NCI-H1092 treated with DMSO at 0.1 percent for 48 hours (cell line): ENCODE results near the gene NKX1-2.

Experiments used
- DNase-seq: peaks from one replicate; lab custom pipeline; 2025; lab: John Stamatoyannopoulos, UW

NKX1-2 gene

GRCh38 chr10:124416733-124417132 is 33.1 kb downstream of the NKX1-2 start:
- no peak for DNase-seq

GRCh38 chr10:124415210-124415609 is 34.6 kb downstream of the NKX1-2 start:
- DNase-seq, result no peak

GRCh38 chr10:124414076-124414475 is 35.8 kb downstream of the NKX1-2 start:
- DNase-seq, result no peak

- DNase-seq, result no peak
These were observed 40.1 kb downstream of the NKX1-2 start for GRCh38 chr10:124409696-124410095.

- no peak for DNase-seq
These were observed 41.5 kb downstream of the NKX1-2 start for GRCh38 chr10:124408357-124408756.

GRCh38 chr10:124407456-124407855 is 42.4 kb downstream of the NKX1-2 start:
- no peak for DNase-seq

- DNase-seq, result peak; percentile 46
These were observed 46.3 kb downstream of the NKX1-2 start for GRCh38 chr10:124403548-124403947.

- no peak for DNase-seq
These were observed 47.6 kb downstream of the NKX1-2 start for GRCh38 chr10:124402273-124402672.

- no peak for DNase-seq
These were observed 48.2 kb downstream of the NKX1-2 start for GRCh38 chr10:124401633-124402032.
